Measurements from ENCODE around the gene CENPO.

CENPO gene

DNA sequence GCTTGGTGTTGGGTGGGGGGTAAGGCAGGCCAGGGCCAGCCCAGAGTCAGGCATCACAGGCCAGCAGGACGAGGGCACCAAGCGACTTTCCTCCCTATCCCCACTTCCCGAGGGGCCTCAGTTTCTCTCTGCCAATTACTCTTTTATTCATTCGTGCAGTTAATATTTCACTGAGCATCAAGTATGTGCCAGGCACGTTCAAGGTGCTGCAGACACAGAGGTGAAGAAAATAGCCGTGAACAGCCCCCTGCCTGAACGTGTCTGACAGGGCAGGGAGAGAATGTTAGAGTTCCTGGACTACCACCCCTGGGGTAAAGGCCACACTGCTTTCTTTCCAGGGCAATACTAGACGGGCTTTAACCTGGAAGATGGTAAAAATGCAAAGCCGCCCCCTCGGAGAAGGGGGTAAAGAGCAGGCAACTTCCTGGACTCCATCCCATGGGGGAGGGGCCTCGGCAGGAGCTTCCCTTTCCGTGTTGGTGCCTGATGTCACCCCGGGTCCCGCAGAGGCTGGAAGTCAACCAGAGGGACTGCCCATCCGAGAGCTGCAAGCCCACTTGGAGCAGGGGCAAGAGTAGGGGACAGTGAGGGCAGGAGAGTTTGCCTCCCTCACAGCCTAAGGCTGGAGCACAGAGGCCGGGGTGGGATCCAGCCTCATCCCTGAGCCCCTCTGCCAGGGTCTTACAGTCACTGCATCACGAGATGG is 47.1 kb downstream of the CENPO start:
- Histone ChIP-seq H3K36me3 (ENCODE audit: insufficient read depth, low read length) (peaks cover 24% of the 10 kb centered on the region), H3K9me3 (ENCODE audit: low read length) (no peaks in the 10 kb centered on the region), H2AFZ (ENCODE audit: low read depth, low read length) (no peak overlapping the region), H3K4me3 (ENCODE audit: low read length) (no peak overlapping the region), H3K27me3 (ENCODE audit: insufficient read depth, low read length) (no peaks in the 10 kb centered on the region), H3K4me1 (ENCODE audit: insufficient read depth, low read length) (no peaks in the 10 kb centered on the region)

DNA sequence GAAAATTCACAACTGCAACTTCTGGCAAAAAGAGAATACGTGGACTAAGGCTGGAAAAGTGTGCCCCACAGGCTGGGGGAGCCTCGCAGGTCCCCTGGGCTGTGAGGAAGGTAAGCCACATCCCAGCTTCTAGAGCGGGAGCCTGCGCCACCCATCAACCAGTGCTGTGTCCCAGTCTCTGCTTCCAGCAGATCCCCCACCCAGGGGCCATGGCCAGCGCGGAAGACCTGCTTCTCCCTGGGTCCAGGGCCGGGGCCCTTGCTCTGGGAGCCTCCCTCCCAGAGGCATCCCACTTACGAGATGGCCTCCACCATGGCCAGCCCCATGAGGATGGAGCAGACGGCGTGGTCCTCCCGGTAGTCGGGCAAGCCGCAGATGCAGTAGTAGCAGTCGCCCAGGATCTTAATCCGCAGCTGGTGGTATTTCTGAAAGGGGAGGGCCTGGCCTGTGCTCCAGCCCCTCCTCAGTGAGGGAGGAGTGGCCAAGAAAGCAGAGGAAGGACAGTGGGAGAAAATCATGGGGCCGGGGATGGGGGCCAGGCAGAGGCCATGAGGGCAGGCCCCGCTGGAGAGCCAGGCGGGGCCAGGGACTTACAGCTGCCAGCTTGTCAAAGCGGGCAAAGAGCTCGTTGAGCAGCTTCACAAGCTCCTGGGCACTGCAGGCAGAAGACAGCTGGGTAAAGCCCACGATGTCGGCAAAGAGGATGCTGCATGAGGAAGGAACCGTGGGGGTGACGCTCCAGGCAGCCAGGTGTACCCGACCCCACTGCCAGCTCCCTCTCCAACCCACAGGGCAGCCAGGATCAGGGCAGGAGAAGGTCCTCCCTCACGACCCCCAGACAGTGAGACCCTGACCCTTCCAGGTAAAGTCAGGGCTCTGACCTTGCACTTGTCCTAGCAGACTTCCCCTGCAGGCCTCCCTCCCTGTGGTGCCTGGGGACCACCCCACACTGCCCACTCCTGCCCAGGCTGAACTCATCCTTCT is 48.0 kb downstream of the CENPO start:
- Histone ChIP-seq H3K9me3 (ENCODE audit: low read length) (peaks cover 7% of the 10 kb centered on the region), H3K27me3 (ENCODE audit: insufficient read depth, low read length) (no peaks in the 10 kb centered on the region), H3K4me1 (ENCODE audit: insufficient read depth, low read length) (no peaks in the 10 kb centered on the region), H3K4me3 (ENCODE audit: low read length) (no peak overlapping the region), H2AFZ (ENCODE audit: low read depth, low read length) (no peak overlapping the region), H3K36me3 (ENCODE audit: insufficient read depth, low read length) (peaks cover 22% of the 10 kb centered on the region)

DNA sequence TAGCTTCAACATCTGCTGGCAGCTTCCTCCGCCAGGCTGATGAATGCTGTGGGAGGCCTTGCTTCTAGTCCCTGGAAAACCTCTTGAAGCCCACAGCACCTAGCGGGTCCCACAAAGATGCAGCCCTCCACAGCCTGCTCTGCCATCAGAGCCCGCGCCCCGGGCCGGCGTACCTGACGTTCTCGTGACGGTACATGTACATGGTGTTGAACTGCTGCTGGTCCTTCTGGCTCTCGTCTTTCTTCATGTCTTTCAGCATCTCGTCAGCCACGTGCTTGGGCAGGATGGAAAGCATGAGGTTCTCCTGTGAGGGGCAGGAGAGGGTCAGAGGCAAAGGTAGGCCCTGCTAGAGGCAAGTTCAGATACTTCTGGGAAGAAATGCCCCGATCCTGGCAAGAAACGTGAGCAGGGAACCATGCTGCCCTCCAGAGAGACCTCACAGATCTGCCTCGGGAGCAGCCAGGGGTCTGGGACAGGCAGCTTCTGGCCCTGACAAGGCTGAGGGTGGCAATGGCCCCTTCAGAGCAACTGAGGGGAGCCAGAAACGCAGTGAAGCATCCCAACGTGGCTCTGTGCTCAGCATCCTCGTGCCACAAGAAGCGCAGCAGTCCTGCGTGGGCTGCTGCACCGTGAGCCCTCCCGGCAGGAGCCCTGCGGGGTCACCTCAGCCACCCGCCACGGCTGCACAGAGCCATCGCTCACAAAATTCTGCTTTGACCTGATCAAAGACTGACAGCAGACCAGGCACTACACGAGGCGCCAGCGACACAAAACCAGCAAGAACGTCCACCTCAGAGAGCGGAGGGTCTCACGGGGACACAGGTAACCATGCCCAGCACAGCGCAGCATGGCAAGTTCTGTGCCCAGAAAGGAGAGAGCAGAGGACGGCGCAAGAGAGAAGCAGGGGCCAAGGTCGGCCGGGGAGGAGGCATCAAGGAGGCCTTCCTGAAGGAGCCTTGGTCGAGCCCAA is 49.1 kb downstream of the CENPO start:
- H3K36me3 ChIP-seq (ENCODE audit: insufficient read depth, low read length): peaks cover 15% of the 10 kb centered on the region
- H2AFZ ChIP-seq (ENCODE audit: low read depth, low read length): no peak overlapping the region
- H3K4me3 ChIP-seq (ENCODE audit: low read length): no peak overlapping the region
- no peaks in the 10 kb centered on the region for H3K27me3 ChIP-seq (ENCODE audit: insufficient read depth, low read length)
- no peaks in the 10 kb centered on the region for H3K4me1 ChIP-seq (ENCODE audit: insufficient read depth, low read length)
- peaks cover 7% of the 10 kb centered on the region for H3K9me3 ChIP-seq (ENCODE audit: low read length)

DNA sequence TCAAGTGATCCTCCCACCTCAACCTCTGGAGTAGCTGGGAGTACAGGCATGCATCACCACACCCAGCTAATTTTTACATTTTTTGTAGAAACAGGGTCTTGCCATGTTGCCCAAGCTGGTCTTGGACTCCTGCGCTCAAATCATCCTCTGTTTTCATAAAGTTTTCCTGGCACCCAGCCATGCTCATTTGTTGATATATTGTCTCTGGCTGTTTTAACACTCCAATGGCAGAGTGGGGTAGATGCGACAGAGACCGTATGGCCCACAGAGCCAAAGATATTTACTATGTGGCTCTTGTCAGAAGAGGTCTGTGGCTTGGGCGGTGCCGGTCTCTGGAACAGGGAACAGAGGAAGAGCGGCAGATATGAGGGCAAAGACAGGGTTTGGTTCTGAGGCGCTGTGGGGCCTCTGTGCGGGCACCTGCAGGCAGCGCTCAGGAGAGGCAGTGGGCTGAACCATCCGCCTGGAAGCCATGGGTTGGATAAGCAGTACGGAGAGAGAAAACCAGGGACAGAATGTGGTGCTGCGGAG is 50.2 kb downstream of the CENPO start:
- peaks cover 15% of the 10 kb centered on the region for H3K36me3 ChIP-seq (ENCODE audit: insufficient read depth, low read length)
- H3K27me3 ChIP-seq (ENCODE audit: insufficient read depth, low read length): no peaks in the 10 kb centered on the region
- H3K4me1 ChIP-seq (ENCODE audit: insufficient read depth, low read length): no peaks in the 10 kb centered on the region
- no peak overlapping the region for H2AFZ ChIP-seq (ENCODE audit: low read depth, low read length)
- peaks cover 7% of the 10 kb centered on the region for H3K9me3 ChIP-seq (ENCODE audit: low read length)
- no peak overlapping the region for H3K4me3 ChIP-seq (ENCODE audit: low read length)

DNA sequence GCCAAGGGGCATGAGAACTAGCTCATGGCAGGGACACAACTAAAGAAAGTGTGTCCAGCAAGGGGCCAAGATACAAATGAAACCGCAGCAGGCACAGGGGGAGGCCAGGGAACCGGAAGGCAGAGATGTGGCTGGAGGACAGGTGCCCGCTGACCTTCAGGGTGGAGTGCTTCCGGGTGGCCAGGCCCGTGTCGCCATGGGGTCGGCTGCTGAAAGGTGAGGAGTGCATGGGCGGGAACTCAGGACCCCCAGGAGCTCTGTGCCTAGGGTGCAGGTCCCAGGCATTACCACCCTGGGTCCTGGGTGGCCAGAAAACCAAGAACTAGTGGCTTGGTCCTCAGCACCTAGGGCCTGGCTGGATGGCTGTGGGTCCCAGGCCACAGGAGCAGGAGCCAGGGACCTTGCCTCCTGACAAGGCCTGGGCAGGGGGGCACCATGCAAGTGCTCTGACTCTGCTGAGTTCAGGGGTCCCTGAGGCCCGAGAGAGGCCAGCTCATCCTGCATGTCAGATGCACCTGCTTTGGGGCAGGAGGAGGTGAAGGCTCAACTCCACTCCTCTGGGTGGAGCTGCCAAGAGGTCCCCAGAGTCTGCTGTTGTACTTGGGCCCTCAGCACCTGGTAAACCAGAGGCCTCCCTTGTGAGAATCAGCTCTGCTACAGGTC is 50.9 kb downstream of the CENPO start:
- Histone ChIP-seq H3K4me3 (ENCODE audit: low read length) (no peak overlapping the region), H2AFZ (ENCODE audit: low read depth, low read length) (no peak overlapping the region), H3K4me1 (ENCODE audit: insufficient read depth, low read length) (no peaks in the 10 kb centered on the region), H3K9me3 (ENCODE audit: low read length) (peaks cover 12% of the 10 kb centered on the region), H3K27me3 (ENCODE audit: insufficient read depth, low read length) (no peaks in the 10 kb centered on the region), H3K36me3 (ENCODE audit: insufficient read depth, low read length) (peaks cover 15% of the 10 kb centered on the region)

DNA sequence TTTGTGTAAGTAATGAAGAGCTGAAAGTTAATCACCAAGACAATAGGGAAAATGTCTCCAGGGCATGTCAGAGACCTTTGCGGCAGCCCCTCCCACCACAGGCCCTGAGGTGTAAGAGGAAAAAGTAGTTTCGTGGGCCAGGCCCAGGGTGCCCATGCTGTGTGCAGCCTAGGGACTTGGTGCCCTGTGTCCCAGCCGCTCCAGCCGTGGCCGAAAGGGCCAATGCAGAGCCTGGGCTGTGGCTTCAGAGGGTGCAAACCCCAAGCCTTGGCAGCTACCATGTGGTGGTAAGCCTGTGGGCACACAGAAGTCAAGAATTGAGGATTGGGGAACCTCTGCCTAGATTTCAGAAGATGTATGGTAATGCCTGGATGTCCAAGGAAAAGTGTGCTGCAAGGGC is 52.5 kb downstream of the CENPO start:
- Histone ChIP-seq H3K9me3 (ENCODE audit: low read length) (peaks cover 12% of the 10 kb centered on the region), H3K4me3 (ENCODE audit: low read length) (no peak overlapping the region), H3K27me3 (ENCODE audit: insufficient read depth, low read length) (no peaks in the 10 kb centered on the region), H3K4me1 (ENCODE audit: insufficient read depth, low read length) (no peaks in the 10 kb centered on the region), H3K36me3 (ENCODE audit: insufficient read depth, low read length) (peaks cover 9% of the 10 kb centered on the region), H2AFZ (ENCODE audit: low read depth, low read length) (no peak overlapping the region)

DNA sequence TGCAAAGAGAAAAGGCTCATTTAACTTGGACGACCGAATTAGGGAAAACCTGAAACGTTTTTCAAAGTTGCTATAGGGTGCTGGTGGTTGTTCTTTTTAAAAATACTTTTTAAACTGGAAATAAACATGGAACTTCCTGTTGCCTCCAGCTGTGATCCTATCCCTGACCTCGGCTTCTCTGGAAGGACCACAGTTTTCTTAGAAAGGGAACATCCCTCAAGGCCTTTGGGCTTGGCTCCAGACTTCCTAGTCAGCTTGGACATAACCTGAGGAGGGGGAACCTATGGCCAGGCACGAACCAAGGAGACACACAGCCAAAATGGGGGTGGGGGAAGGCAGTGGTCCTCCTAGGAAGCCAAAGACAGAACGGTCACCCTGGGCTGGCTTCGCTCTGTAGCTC is 57.7 kb downstream of the CENPO start:
- H3K4me1 ChIP-seq (ENCODE audit: insufficient read depth, low read length): peaks cover 6% of the 10 kb centered on the region
- no peak overlapping the region for H2AFZ ChIP-seq (ENCODE audit: low read depth, low read length)
- peaks cover 8% of the 10 kb centered on the region for H3K9me3 ChIP-seq (ENCODE audit: low read length)
- no peaks in the 10 kb centered on the region for H3K27me3 ChIP-seq (ENCODE audit: insufficient read depth, low read length)
- H3K36me3 ChIP-seq (ENCODE audit: insufficient read depth, low read length): no peaks in the 10 kb centered on the region
- H3K4me3 ChIP-seq (ENCODE audit: low read length): no peak overlapping the region

DNA sequence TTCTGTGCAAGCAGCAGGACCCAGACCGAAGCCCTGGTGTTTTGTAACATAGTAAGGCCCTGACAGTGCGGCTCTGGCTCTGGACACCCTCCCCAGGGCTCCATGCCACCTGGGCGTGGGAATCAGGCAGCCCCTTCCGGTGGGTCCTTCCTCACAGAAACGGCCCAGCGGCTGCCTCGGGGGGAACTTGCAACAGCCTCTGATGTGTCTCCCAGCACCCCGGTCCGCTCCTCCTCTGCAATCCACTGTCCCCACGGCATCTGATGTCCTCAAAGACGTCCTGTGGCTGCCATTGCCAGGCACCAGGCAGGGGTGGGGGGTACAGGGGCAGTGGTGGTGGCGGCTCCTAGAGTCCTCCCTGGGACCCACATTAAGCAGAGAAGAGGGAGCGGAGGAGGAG is 58.8 kb downstream of the CENPO start:
- Histone ChIP-seq H3K36me3 (ENCODE audit: insufficient read depth, low read length) (no peaks in the 10 kb centered on the region), H3K27me3 (ENCODE audit: insufficient read depth, low read length) (no peaks in the 10 kb centered on the region), H3K4me1 (ENCODE audit: insufficient read depth, low read length) (peaks cover 8% of the 10 kb centered on the region), H2AFZ (ENCODE audit: low read depth, low read length) (no peak overlapping the region), H3K4me3 (ENCODE audit: low read length) (no peak overlapping the region), H3K9me3 (ENCODE audit: low read length) (peaks cover 5% of the 10 kb centered on the region)

DNA sequence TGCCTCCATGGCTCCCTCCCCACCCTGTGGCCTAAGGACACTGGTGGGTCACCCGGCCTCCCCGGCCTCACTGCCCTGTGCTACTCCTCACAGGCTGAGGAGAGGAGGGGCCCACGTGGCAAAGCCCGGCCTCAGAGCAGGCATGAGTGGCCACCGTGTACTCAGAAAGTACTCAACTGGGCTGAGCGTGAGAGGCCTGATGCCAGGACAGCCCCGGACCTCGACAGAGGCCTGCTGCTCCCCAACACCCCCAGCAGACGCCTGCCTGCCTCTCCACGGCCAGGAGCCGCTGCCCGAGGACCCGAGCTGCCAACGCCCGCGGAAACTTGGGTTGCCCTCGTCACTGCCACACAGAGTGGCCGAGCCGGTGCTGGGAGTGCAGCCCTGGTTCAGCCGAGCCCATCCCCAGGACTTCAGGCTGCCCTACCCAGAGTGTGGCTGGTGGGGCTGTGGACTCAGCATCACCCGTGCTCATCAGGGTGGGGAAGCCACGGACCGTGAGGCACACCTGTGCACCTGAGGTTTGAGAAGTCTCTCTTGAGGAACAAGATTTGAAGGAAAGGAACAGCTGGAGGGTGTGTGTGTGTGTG is 59.3 kb downstream of the CENPO start:
- peaks cover 5% of the 10 kb centered on the region for H3K9me3 ChIP-seq (ENCODE audit: low read length)
- H2AFZ ChIP-seq (ENCODE audit: low read depth, low read length): no peak overlapping the region
- no peak overlapping the region for H3K4me3 ChIP-seq (ENCODE audit: low read length)
- no peaks in the 10 kb centered on the region for H3K36me3 ChIP-seq (ENCODE audit: insufficient read depth, low read length)
- no peaks in the 10 kb centered on the region for H3K27me3 ChIP-seq (ENCODE audit: insufficient read depth, low read length)
- H3K4me1 ChIP-seq (ENCODE audit: insufficient read depth, low read length): peaks cover 8% of the 10 kb centered on the region

DNA sequence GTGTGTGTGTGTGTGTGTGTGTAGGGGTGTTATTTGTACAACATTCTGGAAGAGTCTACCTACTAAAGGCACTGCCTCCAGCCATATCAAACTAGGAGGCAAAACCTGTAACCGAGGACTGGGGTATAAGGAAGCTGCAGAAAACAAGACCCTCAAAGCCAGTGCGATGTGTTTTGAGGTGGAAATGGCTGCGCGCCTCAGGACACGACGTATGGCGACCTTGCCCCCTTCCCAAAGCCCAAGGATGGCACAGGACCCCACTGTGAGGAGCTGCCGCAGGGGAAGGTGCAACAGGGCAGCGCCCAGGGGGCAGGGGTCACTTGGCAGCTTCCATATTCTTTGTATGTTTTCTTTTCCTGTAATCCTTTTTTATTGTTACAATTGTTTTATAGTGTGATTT is 59.8 kb downstream of the CENPO start:
- H3K36me3 ChIP-seq (ENCODE audit: insufficient read depth, low read length): no peaks in the 10 kb centered on the region
- H3K4me1 ChIP-seq (ENCODE audit: insufficient read depth, low read length): peaks cover 8% of the 10 kb centered on the region
- H3K4me3 ChIP-seq (ENCODE audit: low read length): no peak overlapping the region
- H3K27me3 ChIP-seq (ENCODE audit: insufficient read depth, low read length): no peaks in the 10 kb centered on the region
- peaks cover 5% of the 10 kb centered on the region for H3K9me3 ChIP-seq (ENCODE audit: low read length)
- H2AFZ ChIP-seq (ENCODE audit: low read depth, low read length): no peak overlapping the region

DNA sequence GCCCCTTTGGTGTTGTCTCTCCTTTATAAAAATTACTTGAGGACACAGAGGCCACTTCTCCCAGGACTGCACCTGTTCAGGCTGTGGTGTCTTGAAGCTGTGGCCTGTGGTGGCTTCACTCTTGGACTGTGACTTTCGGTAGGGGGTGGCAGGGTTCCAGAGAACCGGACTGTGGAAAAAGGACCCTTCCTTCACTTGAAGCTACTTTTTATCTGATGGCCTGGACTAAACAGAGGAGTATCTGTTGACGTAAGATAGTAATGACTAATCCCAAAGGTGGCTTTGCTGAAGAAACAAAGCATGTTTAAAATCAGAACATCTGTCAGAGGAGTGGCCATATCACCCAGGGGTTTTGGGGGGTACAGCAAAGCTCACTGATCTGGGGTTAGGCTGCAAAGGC is 60.8 kb downstream of the CENPO start:
- Histone ChIP-seq H2AFZ (ENCODE audit: low read depth, low read length) (no peak overlapping the region), H3K4me1 (ENCODE audit: insufficient read depth, low read length) (peaks cover 8% of the 10 kb centered on the region), H3K9me3 (ENCODE audit: low read length) (no peaks in the 10 kb centered on the region), H3K27me3 (ENCODE audit: insufficient read depth, low read length) (no peaks in the 10 kb centered on the region), H3K36me3 (ENCODE audit: insufficient read depth, low read length) (no peaks in the 10 kb centered on the region), H3K4me3 (ENCODE audit: low read length) (no peak overlapping the region)

Measured in neuron (in vitro differentiated cells).